Activated T-cell treated with anti-CD3 and anti-CD28 coated beads for 1 hour (primary cell): ENCODE results near the gene GCM1.

ENCODE experiments used
- DNase-seq: peaks from one replicate; pipeline ENCODE4 v3.0.0-alpha.2; 2020; ENCODE audit warnings: low read depth

The GCM1 gene

GRCh38 chr6:53152576-53152975 lies 3.9 kb upstream of the GCM1 start:
- DNase-seq = no peak

- DNase-seq = no peak
Measured at GRCh38 chr6:53151676-53152075, 3.0 kb upstream of the GCM1 start.

GRCh38 chr6:53144802-53145201 lies 3.8 kb downstream of the GCM1 start:
- no peak for DNase-seq

GRCh38 chr6:53143710-53144109 lies 4.9 kb downstream of the GCM1 start:
- no peak for DNase-seq

- no peak for DNase-seq
Measured at GRCh38 chr6:53142810-53143209, 5.8 kb downstream of the GCM1 start.

GRCh38 chr6:53139841-53140413 lies 8.7 kb downstream of the GCM1 start:
- no peak for DNase-seq

GRCh38 chr6:53136000-53136609 lies 12.5 kb downstream of the GCM1 start:
- no peak for DNase-seq

GRCh38 chr6:53134601-53135235 lies 13.9 kb downstream of the GCM1 start:
- DNase-seq = no peak

- no peak for DNase-seq
Measured at GRCh38 chr6:53133961-53134360, 14.7 kb downstream of the GCM1 start.

GRCh38 chr6:53130569-53131290 lies 17.9 kb downstream of the GCM1 start:
- DNase-seq = no peak

GRCh38 chr6:53128842-53129241 lies 19.8 kb downstream of the GCM1 start:
- no peak for DNase-seq

GRCh38 chr6:53125276-53125675 lies 23.4 kb downstream of the GCM1 start:
- DNase-seq = no peak

GRCh38 chr6:53124131-53124800 lies 24.4 kb downstream of the GCM1 start:
- no peak for DNase-seq

- DNase-seq = no peak
Measured at GRCh38 chr6:53119772-53120409, 28.8 kb downstream of the GCM1 start.

- DNase-seq = no peak
Measured at GRCh38 chr6:53119349-53119748, 29.3 kb downstream of the GCM1 start.

- DNase-seq = no peak
Measured at GRCh38 chr6:53115741-53116140, 32.9 kb downstream of the GCM1 start.

GRCh38 chr6:53115113-53115512 lies 33.5 kb downstream of the GCM1 start:
- no peak for DNase-seq

GRCh38 chr6:53113742-53114141 lies 34.9 kb downstream of the GCM1 start:
- DNase-seq = no peak

GRCh38 chr6:53112871-53113270 lies 35.8 kb downstream of the GCM1 start:
- DNase-seq = no peak

- DNase-seq = no peak
Measured at GRCh38 chr6:53112404-53112803, 36.2 kb downstream of the GCM1 start.

- no peak for DNase-seq
Measured at GRCh38 chr6:53111865-53112264, 36.8 kb downstream of the GCM1 start.

- no peak for DNase-seq
Measured at GRCh38 chr6:53109612-53110011, 39.0 kb downstream of the GCM1 start.
